Stimulated activated CD4-positive, alpha-beta T cell treated with anti-CD3 and anti-CD28 coated beads, Interleukin-4, amount 100 ng/mL, for 24 hours (primary cell): Measurements from ENCODE around the gene DHRSX.
"Not testable (repeated sequence)": the region's sequence is repeated elsewhere in the genome, so short reads cannot be mapped to it uniquely, and the experiment has no call there.

Experiments used
- DNase-seq: peaks from one replicate; pipeline ENCODE4 v3.0.0-alpha.2; 2020

The DHRSX gene

DNA sequence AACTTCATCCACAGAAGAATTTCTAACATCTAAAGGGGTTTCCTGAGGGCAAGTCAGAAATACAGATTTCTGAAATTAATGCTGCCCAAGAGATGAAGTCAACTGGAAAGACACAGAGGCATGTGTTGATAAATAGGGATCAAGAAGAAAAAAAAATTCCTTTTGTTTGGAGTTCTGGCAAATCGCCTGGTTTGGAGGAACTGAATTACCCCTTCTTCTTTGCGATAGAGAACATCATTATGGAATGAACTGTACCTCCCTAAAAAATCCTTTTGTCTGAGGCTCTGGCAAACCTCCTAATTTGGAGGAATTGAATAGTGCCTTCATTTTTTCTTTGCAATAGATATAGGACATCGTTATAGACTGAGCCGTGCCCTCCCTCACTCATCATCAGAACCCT lies 200.9 kb downstream of the DHRSX start:
- DNase-seq: no peak

DNA sequence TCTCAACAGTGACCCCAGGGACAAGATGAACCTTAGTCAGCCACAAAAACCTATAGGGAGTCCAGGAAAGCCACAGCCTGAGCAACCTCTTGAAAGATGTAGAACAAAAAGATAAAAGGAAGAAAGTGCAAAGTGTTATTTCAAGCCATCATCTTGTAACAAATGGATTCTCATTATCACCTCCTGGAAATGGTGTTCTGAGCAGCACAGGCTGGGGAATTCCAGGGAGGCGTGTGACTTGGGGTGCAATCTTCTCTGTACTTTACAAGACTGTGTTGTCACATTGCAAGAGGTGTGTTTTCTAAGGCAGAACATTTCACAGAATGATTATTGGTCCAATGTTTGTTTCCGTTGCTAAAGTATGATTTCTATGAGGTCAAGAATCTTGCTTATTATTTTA lies 214.0 kb downstream of the DHRSX start:
- DNase-seq: no peak

DNA sequence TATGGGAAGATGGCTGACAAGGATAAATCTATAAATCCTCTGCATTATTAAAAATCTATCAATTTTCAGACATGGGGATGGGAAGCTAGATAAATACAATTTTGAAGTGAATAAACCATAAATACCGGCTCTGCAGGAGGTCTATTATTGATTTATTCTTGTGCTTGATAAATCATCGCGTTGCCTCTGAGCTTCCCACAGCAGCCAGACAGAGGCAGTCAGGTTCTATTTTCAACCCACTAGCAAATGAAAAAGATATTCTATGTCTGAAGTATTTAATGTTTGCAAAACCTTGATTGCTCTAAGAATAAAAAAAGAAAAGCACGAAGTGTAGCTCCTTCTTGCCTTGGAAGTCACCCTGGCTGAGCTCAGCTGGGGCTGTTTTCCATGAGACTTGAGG lies 216.2 kb downstream of the DHRSX start:
- no peak for DNase-seq

DNA sequence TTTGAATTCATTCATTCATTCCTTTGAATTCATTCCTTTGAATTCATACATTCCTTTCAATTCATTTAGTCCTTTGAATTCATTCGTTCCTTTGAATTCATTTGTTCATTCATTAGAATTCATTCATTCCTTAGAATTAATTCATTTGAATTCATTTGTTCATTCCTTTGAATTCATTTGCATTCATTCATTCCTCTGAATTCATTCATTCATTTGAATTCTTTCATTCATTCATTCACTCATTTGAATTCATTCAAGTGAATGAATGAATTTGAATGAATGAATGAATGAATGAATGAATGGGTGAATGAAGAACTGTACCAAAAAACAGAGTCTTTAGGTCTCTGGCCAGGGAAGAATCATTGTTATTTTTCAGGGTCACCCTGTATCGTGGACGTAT lies 216.6 kb downstream of the DHRSX start:
- no peak for DNase-seq

DNA sequence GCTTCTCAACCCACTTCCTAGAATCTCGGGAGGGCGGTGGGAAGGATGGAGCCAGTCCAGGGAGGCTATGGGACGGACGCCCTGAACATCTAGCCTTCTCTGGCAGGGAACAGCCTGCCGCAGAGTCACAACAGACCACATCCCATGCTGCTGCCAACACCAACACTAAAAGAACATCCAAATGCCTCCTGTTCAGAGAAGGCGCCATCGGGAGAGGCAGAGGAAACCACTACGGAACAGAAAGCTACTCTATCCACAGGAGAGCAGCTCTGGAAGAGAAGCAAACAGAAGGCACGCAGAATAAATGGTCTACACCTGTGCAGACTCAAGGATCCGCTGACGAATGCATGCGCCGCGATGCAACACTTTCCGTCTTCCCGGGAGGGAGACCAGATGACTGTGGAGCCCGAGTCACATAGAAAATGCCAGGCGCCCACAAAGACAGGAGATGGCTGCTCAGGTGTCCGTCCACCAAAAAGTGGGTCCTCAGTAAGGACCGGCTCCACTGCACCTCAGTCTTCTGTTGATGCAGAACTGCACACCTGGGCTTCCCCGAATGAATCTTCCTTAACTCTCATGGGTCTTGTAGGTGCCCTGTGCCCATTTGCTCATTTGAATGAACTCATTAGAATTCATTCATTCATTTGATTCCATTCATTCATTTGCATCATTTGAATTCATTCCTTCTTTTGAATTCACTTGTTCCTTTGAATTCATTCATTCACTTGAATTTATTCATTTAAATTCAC lies 217.5 kb downstream of the DHRSX start:
- no peak for DNase-seq

DNA sequence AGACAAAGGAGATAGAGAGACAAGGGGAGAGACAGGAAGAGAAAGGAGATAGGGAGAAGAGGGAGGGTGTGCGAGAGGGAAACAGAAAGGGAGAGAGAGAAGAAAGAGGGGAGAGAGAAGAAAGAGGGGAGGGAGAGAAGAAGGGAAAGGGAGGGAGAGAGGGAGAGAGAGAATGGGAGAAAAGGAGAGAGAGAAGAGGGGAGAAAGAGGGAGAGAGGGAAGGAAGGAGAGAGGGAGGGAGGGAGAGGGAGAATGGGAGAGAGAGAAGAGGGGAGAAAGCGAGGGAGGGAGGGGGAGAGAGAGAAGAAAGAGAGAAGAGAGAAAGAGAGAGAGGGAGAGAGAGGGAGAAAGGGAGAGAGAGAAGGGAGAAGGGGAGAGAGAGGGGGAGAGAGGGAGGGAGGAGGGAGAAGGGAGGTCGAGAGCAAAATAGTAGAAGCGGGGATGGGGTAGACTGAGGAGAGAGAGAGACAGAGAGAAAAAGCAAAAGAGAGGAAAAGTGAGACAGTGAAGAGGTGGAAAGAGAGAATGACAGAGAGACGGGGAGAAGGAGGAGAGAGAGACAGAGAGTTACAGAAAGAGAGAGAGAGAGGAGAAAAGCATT lies 218.2 kb downstream of the DHRSX start:
- DNase-seq: no peak

DNA sequence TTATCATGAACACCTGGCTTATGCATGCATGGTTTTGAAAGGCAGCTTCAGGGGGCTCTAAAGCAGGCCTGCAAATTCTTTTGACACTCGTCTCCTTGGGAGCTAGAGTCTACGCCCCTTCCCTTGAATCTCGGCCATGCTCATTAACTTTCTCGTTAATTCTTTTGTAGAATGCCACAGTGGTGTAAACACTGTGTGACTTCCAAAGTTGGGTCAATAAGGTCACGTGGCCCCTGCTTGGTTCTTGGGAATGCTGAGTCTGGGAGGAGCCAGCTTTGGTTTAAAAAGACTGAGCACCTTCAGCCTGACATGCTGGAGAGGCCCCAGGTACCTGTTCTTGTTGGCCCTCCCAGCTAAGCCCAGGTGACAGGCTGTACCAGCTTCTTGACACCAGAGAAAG lies 228.4 kb downstream of the DHRSX start:
- no peak for DNase-seq

DNA sequence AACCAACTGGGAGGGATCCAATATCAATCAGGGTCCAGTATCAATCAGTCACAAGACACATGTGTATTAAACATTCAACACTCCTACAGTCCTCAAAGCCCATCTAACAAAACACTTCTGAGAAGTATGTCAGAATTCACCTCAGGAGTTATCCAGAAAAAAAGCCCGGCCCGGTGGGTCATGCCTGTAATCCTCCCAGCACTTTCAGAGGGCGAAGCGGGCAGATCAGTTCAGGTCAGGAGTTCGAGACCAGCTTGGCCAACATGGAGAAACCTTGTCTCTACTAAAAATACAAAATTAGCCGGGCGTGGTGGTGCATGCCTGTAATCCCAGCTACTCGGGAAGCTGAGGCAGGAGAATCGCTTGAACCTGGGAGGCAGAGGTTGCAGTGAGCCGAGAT lies 229.2 kb downstream of the DHRSX start:
- DNase-seq: not testable (repeated sequence)

DNA sequence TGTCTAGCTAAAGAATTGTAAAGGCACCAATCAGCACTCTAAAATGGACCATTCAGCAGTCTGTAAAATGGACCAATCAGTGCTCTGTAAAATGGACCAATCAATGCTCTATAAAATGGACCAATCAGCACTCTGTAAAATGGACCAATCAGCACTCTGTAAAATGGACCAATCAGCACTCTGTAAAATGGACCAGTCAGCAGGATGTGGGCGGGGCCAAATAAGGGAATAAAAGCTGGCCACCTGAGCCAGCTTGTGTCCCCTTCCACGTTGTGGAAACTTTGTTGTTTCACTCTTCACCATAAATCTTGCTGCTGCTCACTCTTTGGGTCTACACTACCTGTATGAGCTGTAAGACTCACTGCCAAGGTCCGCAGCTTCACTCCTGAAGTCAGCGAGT lies 230.0 kb downstream of the DHRSX start:
- not testable (repeated sequence) for DNase-seq

DNA sequence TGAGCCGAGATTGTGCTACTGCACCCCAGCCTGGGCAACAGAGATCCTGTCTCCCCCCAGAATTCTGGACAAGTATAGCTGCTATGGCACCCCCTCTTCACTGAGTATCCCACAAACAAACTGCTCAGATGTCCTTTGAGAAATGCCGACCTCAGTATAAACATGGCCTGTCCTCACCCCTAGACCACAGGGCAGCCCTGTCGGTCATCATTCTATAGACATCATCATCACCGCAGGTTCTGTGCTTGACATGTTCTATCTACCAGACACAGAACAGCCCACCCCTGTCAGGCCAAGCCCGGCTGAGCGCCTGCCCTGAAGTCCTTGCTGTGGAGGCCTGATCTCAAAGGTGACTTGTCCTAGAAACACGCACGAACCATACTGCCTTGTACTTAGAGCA lies 232.9 kb downstream of the DHRSX start:
- DNase-seq: no peak

DNA sequence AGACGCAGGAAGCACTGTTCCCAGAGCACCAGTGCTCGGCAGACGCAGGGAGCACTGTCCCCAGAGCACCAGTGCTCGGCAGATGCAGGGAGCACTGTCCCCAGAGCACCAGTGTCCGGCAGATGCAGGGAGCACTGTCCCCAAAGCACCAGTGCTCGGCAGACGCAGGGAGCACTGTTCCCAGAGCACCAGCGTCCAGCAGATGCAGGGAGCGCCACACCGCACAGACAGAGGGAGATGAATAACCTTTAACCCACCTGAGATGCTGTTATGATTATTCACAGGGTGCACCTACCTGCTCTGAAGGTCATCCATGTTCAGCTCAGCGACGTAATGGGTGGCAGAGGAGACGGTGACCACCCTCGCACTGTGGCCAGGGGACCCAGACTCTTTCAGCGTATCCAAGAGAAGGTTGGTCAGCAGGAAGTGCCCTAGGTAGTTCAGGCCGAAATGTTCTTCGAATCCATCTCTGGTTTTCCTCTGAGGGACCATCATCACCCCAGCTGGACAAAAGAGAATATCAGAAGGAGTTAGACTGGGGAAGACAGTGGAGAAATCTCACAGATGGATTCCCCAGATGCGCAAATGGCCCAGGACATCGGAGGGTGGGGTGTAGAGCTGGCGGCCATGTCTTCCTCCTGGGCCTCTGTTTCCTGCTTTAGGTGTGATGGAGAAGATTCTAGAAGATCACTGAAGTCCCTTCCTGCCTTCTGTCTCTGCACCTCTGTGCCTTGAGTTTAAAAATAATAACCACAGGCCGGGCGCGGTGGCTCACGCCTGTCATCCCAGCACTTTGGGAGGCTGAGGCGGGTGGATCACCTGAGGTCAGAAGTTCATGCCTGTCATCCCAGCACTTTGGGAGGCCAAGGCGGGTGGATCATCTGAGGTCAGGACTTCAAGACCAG lies 234.1 kb downstream of the DHRSX start:
- no peak for DNase-seq

DNA sequence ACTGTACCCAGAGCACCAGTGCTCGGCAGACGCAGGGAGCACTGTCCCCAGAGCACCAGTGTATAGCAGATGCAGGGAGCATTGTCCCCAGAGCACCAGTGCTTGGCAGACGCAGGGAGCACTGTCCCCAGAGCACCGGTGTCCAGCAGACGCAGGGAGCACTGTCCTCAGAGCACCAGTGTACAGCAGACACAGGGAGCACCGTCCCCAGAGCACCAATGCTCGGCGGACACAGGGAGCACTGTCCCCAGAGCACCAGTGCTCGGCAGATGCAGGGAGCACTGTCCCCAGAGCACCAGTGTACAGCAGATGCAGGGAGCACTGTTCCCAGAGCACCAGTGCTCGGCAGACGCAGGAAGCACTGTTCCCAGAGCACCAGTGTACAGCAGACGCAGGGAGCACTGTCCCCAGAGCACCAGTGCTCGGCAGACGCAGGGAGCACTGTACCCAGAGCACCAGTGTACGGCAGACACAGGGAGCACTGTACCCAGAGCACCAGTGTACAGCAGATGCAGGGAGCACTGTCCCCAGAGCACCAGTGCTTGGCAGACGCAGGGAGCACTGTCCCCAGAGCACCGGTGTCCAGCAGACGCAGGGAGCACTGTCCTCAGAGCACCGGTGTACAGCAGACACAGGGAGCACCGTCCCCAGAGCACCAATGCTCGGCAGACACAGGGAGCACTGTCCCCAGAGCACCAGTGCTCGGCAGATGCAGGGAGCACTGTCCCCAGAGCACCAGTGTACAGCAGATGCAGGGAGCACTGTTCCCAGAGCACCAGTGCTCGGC lies 234.9 kb downstream of the DHRSX start:
- DNase-seq: not testable (repeated sequence)

DNA sequence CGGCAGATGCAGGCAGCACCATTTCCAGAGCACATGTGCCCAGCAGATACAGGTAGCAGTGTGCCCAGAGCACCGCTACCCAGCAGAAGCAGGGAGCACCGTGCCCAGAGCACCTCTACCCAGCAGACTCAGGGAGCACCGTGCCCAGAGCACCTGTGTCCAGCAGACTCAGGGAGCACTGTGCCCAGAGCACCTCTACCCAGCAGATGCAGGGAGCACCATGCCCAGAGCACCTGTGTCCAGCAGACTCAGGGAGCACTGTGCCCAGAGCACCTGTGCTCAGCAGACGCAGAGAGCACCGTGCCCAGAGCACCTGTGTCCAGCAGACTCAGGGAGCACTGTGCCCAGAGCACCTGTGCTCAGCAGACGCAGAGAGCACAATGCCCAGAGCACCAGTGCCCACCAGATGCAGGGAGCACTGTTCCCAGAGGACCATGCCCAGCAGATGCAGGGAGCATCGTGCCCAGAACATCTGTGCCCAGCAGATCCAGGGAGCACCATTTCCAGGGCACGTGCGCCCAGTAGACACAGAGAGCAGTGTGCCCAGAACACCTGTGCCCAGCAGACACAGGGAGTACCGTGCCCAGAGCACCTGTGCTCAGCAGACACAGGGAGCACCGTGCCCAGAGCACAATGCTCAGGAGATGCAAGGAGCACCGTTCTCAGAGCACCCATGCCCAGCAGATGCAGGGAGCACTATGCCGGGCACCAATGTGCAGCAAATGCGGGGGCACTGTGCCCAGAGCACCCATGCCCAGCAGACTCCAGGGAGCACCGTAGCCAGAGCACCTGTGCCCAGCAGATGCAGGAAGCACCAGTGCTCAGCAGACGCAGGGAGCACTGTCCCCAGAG lies 236.4 kb downstream of the DHRSX start:
- DNase-seq: no peak

DNA sequence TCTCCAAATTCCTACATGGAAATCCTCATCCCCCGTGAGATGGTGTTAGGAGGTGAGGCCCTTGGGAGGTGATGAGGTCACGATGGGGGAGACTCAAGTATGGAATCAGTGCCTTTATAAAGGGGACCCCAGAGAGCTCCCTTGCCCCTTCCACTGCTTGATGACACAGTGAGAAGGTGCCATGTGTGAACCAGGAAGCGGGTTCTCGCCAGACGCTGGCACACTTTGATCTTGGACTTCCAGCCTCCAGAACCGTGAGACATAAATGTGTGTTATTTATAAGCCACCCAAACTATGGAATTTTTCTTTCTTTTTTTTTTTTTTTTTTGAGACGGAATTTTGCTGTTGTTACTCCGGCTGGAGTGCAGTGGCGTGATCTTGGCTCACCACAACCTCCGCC lies 237.6 kb downstream of the DHRSX start:
- DNase-seq: no peak

DNA sequence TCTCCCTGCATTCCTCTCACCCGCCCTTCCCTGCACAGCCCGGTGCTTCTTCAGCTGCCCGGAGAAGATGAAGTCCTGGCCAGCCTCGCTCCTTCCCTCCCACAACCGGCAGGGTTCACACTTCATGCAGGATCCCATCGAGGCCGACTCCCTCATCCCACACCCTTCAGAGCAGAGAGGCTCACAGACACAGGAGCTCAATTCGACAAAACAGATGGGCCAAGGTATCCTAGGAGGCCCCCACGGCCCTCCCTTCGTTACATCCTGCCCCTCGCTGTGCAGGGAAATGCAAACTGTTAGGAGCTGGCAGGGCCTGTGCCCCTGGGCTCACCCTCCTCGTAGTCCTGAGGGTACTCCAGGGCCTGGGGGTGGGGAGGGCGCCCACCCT lies 238.1 kb downstream of the DHRSX start:
- DNase-seq: no peak

DNA sequence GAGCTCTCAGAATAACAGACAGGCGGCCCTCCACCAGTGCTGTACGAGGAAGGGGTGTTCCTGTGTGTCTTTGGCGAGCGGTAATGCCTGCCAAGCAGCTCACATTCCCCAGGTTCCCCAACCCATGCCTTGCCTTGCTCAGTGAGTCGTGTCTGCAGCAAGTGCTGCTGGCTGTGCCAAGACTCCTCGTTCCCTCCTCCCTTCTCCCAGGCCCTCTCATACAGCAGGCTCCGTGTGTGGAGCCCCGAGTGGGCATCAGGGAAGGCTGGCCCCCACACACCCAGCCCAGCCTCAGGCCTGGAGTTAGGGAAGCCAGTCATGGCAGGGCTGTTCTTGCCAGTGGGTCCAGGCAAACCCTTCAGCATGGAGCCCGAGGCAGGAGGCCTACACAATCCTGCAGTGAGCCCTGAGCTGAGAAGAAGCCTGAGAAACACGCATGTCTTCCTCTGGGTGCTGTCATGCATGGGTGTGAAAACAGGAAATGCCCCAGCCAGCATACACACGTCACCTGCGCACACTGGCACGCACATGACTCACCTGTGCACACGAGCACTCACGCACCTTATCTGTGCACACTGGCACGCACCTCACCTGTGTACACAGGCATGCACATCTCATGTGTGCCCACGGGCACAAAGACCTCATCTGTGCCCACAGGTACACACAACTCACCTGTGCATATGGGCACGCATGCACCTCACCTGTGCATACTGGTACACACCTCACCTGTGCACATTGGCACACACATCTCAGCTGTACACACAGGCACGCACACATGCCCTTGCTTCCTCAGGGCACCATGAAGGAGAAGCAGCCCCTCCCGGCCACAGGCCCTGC lies 238.7 kb downstream of the DHRSX start:
- no peak for DNase-seq

DNA sequence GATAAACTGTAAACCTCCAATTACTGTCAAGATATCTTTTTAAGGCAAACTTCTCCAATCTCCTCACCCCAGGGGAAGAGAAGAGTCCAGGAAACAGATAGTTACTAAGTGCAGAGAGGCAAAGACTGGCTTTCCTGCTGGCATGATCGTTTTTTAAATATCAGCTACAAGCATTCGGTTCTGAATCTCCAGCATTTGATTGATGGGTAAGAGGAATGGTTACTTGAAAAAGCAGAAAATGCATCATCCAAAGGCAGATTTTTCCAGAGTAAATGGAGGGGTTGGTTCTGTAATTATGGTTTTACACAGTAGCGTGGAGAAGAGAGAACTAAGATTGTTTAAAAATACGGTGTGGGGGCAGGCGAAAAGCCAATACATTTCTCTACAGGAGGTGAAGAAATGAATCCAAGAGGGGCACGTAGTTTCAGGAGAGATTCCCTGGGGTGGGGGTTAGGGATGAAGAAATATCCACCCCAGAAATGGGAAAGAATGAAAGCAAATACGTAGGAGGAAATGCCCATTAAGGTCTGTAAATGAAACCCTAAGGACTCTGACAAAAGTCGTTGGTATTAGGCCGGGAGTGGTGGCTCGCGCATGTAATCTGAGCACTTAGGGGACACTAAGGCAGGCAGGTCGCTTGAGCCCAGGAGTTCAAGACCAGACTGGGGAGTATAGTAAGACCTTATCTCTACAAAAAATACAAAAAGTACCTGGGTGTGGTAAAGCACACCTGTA lies 248.3 kb downstream of the DHRSX start:
- no peak for DNase-seq

DNA sequence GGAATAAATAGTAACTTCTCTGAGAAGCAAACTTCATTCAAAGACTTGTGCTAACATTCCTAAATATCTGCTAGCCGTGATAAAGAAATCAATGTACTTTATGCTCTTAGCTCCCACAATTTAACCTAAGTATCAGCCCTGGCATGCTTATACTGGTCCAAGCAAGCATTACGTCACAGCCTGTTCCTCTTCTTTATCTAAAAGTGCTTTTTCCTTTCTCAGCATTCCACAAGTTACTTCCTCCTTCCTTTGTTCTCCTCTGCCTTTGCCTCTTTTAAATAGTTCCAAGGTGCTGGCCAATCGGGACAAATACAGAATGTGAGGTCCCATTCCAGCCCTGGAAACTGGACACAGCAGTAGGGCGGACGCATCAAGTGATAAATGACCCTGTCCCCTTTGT lies 249.6 kb downstream of the DHRSX start:
- DNase-seq: no peak

DNA sequence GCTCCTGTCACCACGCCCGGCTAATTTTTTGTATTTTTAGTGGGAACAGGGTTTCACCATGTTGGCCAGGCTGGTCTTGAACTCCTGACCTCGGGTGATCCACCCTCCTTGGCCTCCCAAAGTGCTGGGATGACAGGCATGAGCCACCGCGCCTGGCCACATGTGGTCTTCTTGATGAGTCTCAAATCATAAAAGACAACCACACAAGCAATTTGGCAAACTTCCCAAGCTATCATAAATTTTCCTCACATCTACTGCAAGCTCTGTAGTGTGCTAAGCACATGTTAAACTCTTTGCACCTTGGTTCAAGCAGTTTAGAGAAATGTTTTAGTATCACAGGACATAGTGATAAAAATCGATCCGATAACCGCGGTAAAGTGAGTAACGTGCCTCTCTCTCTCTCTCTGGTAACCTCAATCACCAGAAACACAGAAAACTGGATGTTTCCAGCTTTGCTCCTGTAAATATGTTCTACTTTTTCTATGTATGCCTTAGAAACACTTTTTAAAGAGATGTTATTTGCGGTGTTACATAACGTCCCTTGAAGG lies 256.8 kb downstream of the DHRSX start:
- no peak for DNase-seq

DNA sequence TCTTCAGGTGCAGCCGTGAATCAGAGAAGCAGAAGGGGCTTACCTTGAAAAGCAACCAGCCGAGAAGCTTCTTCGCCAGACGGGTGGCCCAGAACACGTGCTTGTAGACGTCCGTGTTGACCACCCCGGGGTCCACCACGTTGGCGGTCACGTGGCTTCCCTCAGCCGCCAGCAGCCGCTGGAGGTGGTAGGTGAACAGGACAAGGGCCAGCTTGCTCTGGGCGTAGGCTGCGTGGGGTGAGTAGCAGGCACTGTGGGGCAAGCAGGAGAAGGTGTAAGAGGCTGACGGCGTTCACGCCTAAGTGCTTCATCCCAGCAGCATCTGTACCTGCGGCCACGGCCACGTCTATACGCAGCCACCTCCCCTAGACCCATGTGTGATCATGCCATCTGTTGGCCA lies 257.8 kb downstream of the DHRSX start:
- DNase-seq: no peak
